Astrocyte of the cerebellum (primary cell): ENCODE results near the gene GRIA1.
"Not testable (repeated sequence)": the region's sequence is repeated elsewhere in the genome, so short reads cannot be mapped to it uniquely, and the experiment has no call there.

Source experiments
- DNase-seq: peaks from one replicate; pipeline ENCODE4 v3.0.0-alpha.2; 2011; ENCODE audit warnings: low read depth
- H3K4me3 ChIP-seq: 2 replicates; pipeline ENCODE4 v1.5.1; 2011; ENCODE audit warnings: mild to moderate bottlenecking, low read depth, low read length, moderate library complexity
- CTCF ChIP-seq: IDR thresholded peaks from 2 replicates; pipeline ENCODE4 v1.5.1; 2012; ENCODE audit warnings: low read length, low read depth, moderate library complexity, mild to moderate bottlenecking; ENCODE audit errors: missing control alignments
- in situ Hi-C: cut with HindIII; loops from 2 replicates; pipeline ENCODE4 v1.10.0; 2017; ENCODE audit warnings: low sequenced_read_pairs

Gene GRIA1

DNA sequence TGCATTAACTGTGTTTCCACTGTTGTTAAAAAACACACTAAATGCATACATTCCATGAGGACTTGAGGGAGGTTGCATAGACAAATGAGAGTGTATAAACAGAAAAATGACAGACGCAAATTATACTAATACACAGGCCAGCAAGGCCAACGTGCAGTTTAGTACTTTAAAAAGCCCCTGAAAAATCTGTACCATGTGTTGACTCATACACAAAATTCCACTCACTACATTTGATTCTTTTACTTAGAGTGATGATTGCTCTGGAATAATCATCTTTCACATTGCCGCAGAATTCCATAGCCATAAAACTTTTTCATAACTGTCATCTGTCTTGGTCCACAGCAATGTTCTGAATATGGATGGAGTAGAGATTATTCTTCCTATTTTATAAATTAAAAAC, 332.6 kb downstream of the GRIA1 start:
- H3K4me3 ChIP-seq = no peak overlapping the region
- no peak for DNase-seq
- in situ Hi-C loops = no loop called here
- no peak for TF ChIP-seq CTCF

DNA sequence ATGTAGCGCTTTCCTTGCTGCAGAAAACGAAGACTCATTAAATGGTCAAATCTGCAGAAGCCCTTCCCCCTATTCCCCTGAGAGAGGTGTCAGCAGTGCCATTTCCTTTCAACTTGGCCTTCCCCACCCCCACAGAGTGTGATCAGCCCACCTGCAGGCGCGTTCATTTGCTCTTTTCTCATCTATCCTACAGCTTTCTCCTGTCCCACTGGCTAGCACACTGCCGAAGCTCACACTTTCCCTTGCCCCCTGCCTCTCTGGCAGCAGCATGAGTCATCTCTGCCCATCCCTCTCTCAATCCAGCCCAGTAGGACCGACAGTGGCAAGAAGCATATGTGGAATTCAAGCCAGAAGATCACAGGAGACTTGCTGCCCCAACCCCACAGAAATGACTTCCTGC, 334.4 kb downstream of the GRIA1 start:
- in situ Hi-C loops = no loop called here
- no peak overlapping the region for H3K4me3 ChIP-seq
- no peak for TF ChIP-seq CTCF
- DNase-seq = no peak

DNA sequence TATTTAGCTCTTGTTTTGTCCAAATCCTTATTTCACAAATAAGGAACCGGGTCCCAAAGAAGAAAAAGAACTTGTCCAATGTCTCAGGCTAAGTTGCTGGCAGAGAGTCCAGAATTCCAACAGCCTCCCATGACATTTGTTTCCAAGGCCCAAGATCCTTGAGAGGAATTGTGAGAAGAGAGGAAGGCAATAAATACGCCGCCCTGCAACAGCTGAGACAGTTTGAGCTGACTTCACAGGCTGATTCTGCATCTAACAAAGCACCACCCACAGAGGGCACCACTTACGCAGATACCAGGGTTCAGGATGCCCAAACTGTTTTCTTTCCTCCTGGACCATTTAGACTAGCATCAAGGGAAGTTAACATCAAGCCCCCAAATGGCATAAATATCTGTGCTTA, 336.9 kb downstream of the GRIA1 start:
- DNase-seq = no peak

DNA sequence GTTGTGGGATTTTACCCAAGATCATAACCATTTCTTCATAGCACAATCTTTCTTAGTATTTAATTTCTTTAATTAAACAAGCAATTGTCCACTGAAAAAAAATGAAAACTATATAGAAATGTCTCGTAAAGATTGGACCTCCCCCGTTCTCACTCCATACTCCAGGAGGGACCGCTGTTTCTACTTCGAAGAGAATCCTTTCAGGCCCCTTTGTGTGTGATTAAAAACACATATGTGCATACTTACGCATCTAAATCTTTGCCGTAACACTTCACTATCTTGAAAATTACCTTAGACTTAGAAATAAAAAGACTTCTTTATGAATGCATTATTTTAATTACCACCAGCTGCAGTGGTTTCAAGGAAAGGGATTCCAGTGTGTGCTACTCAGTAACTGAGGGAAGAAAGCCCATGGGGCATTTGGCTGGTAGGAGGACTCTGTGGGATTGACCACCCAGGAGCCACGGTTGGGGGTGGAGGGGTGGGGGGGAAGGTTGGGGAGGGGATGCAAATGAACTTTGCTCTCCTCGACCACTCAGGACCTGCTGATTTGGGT, 339.1 kb downstream of the GRIA1 start:
- in situ Hi-C loops = no loop called here
- TF ChIP-seq CTCF = no peak
- no peak for DNase-seq
- H3K4me3 ChIP-seq = no peak overlapping the region

More for the DNA sequence above, 336.9 kb downstream of the GRIA1 start:
- in situ Hi-C loops = no loop called here
- H3K4me3 ChIP-seq = no peak overlapping the region
- TF ChIP-seq CTCF = peak; percentile 34

DNA sequence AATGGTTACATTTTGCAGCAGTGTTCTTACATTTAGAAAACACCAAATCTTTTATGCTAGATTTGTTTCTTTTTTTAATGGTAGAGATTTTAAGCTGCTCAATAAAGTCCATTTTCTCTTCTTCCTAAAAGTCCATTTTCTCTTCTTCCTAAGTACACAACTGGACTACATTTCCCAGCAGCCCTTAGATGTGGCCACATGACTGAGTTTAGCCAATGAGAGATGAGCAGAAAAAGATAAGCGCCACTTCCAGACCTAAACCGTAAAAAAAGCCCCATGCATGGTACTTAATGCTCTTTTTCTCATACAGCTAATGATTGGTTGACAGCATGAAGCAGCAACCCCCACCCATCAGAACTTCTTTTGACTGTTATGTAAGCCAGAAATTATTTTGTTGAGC, 341.5 kb downstream of the GRIA1 start:
- no peak for DNase-seq
- H3K4me3 ChIP-seq = no peak overlapping the region
- in situ Hi-C loops = no loop called here
- no peak for TF ChIP-seq CTCF

GRCh38 chr5:153835891-153836515, 345.5 kb downstream of the GRIA1 start:
- no peak for DNase-seq
- TF ChIP-seq CTCF = no peak
- in situ Hi-C loops = no loop called here
- no peak overlapping the region for H3K4me3 ChIP-seq

DNA sequence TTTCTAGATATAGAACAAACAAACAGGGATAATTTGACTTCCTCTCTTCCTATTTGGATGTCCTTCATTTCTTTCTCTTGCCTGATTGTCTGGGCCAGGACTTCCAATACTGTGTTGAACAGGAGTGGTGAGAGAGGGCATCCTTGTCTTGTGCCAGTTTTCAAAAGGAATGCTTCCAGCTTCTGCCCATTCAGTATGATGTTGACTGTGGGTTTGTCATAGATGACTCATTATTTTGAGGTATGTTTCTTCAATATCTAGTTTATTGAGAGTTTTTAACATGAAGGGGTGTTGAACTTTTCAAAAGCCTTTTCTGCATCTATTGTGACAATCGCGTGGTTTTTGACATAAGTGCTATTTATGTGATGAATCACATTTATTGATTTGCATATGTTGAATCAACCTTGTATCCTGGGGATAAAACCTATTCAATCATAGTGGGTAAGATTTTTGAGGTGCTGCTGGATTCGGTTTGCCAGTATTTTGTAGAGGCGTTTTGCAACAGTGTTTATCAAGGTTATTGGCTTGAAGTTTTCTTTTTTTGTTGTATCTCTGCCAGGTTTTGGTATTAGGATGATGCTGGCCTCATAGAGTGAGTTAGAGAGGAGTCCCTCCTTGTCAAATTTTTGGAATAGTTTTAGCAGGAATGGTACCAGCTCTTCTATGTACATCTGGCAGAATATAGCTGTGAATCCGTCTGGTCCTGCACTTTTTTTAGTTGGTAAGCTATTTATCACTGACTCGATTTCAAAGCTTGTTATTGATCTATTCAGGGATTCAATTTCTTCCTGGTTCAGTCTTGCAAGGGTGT, 359.0 kb downstream of the GRIA1 start:
- in situ Hi-C loops, DNase-seq, H3K4me3 ChIP-seq: not testable (repeated sequence)
